ENCODE data around the gene MAPK8IP2.

GRCh38 chr22:50660306-50660705 lies 59.7 kb downstream of the MAPK8IP2 start:
- TF ChIP-seq CTCF (conservative IDR thresholded peaks at IDR 0.05), result no peak
- no peak for TF ChIP-seq EZH2 (IDR thresholded peaks at IDR 0.05; ENCODE audit: low read depth)

All from PC-9 (cell line).